Karpas-422 (cell line): Measurements from ENCODE around the gene SERTAD1. TPM values are rescaled to one million over a fixed set of nuclear protein-coding genes. Genes with fewer than 3 reads are reported as not detected.
"Not testable (repeated sequence)": the region's sequence is repeated elsewhere in the genome, so short reads cannot be mapped to it uniquely, and the experiment has no call there.

ENCODE experiments used
- DNase-seq: peaks from one replicate; pipeline ENCODE4 v3.0.0-alpha.2; 2015
- H2AFZ ChIP-seq: fragments of 200-600 bp; sonication (generic); 2 replicates; pipeline ENCODE4 v1.6.1; 2014; ENCODE audit warnings: antibody characterized with exemption, low read length, mixed read lengths
- H3K27ac ChIP-seq: fragments of 200-600 bp; sonication (generic); 2 replicates; pipeline ENCODE4 v1.5.1; 2014; ENCODE audit warnings: mild to moderate bottlenecking, low read length, moderate library complexity
- H3K27me3 ChIP-seq: fragments of 200-600 bp; sonication (generic); 2 replicates; pipeline ENCODE4 v1.6.1; 2014; ENCODE audit warnings: low read length, mixed read lengths
- H3K36me3 ChIP-seq: fragments of 200-600 bp; sonication (generic); 2 replicates; pipeline ENCODE4 v1.6.1; 2014; ENCODE audit warnings: low read length, mixed read lengths; ENCODE audit not compliant: insufficient read depth
- H3K4me1 ChIP-seq: fragments of 200-600 bp; sonication (generic); 2 replicates; pipeline ENCODE4 v1.6.1; 2014; ENCODE audit warnings: mild to moderate bottlenecking, low read length, mixed read lengths
- H3K4me2 ChIP-seq: fragments of 200-600 bp; sonication (generic); 2 replicates; pipeline ENCODE4 v1.6.1; 2014; ENCODE audit warnings: low read length, low read depth, mild to moderate bottlenecking; ENCODE audit not compliant: poor library complexity, severe bottlenecking
- H3K4me3 ChIP-seq: fragments of 200-600 bp; sonication (generic); 2 replicates; pipeline ENCODE4 v1.5.1; 2014; ENCODE audit warnings: mild to moderate bottlenecking, antibody characterized with exemption, low read length, mixed read lengths
- H3K79me2 ChIP-seq: fragments of 200-600 bp; sonication (generic); 2 replicates; pipeline ENCODE4 v1.6.1; 2014; ENCODE audit warnings: mild to moderate bottlenecking, low read length, mixed read lengths
- H3K9ac ChIP-seq: fragments of 200-600 bp; sonication (generic); 2 replicates; pipeline ENCODE4 v1.6.0; 2014; ENCODE audit warnings: low read length
- H3K9me2 ChIP-seq: fragments of 200-600 bp; sonication (generic), shearing (Covaris generic); replicated peaks from 2 replicates; pipeline ENCODE4 v1.6.0; 2014; ENCODE audit warnings: mild to moderate bottlenecking, low read length, moderate library complexity; ENCODE audit not compliant: insufficient read depth
- H3K9me3 ChIP-seq: fragments of 300-700, 200-600 bp; sonication (generic); 2 replicates; pipeline ENCODE4 v1.6.1; 2014; ENCODE audit warnings: low read length, mixed read lengths
- H4K20me1 ChIP-seq: fragments of 200-600 bp; sonication (generic); 2 replicates; pipeline ENCODE4 v1.6.1; 2014; ENCODE audit warnings: mild to moderate bottlenecking, antibody characterized with exemption, low read length, low read depth; ENCODE audit not compliant: insufficient read depth
- total RNA-seq: library from RNA; depleted of rRNA; stranded (reverse); fragments of >200 nt; shearing (Covaris generic); gene quantifications from 2 replicates; pipeline ENCODE4 v1.2.3, GENCODE V29; 2014; ENCODE audit warnings: low replicate concordance

Gene SERTAD1
- total RNA-seq, 1 experiment from 2014 or later, result 4.8 TPM

GRCh38 chr19:40457953-40458596, 32.3 kb upstream of the SERTAD1 start:
- no peaks in the 10 kb centered on the region for H3K79me2 ChIP-seq
- H3K4me1 ChIP-seq, result no peaks in the 10 kb centered on the region; the same call in 1 of the 2 replicates
- H3K9ac ChIP-seq, result no peak overlapping the region
- H3K36me3 ChIP-seq, result no peaks in the 10 kb centered on the region
- H4K20me1 ChIP-seq, result no peaks in the 10 kb centered on the region
- no peaks in the 10 kb centered on the region for H3K9me3 ChIP-seq
- H3K9me2 ChIP-seq, result no peaks in the 10 kb centered on the region
- no peaks in the 10 kb centered on the region for H3K27me3 ChIP-seq
- H2AFZ ChIP-seq, result no peak overlapping the region
- no peak for DNase-seq
- H3K4me2 ChIP-seq, result no peak overlapping the region
- no peak overlapping the region for H3K27ac ChIP-seq
- no peak overlapping the region for H3K4me3 ChIP-seq

DNA sequence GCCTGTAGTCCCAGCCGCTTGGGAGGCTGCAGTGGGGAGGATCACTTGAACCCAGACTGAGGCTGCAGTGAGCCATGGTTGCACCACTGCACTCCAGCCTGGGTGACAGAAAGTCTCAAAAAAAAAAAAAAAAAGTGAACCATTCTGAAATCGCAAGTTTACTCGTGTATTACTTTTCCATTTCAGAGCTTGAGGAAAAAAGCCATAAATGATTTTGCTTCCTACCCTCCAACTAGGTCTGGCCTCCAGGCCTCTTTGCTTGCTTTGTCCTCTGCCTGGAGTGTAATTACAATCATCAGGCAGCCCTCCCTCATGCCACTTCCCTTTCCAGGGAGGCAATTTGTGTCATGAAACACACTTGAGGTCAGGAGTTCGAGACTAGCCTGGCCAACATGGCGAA, 31.3 kb upstream of the SERTAD1 start:
- no peak overlapping the region for H2AFZ ChIP-seq
- no peaks in the 10 kb centered on the region for H3K9me2 ChIP-seq
- H3K79me2 ChIP-seq, result no peaks in the 10 kb centered on the region
- H3K9ac ChIP-seq, result no peak overlapping the region
- no peaks in the 10 kb centered on the region; the same call in 1 of the 2 replicates for H3K4me1 ChIP-seq
- no peaks in the 10 kb centered on the region for H3K9me3 ChIP-seq
- no peak overlapping the region for H3K4me2 ChIP-seq
- H3K27ac ChIP-seq, result no peak overlapping the region
- no peaks in the 10 kb centered on the region for H3K36me3 ChIP-seq
- H3K27me3 ChIP-seq, result no peaks in the 10 kb centered on the region
- no peak for DNase-seq
- H3K4me3 ChIP-seq, result no peak overlapping the region
- no peaks in the 10 kb centered on the region for H4K20me1 ChIP-seq

GRCh38 chr19:40453943-40454342, 28.2 kb upstream of the SERTAD1 start:
- H3K36me3 ChIP-seq, H3K9me3 ChIP-seq, H3K4me3 ChIP-seq, H3K27me3 ChIP-seq, H3K79me2 ChIP-seq, DNase-seq, H2AFZ ChIP-seq, H3K9me2 ChIP-seq, H3K27ac ChIP-seq, H3K4me2 ChIP-seq, H4K20me1 ChIP-seq, H3K4me1 ChIP-seq, H3K9ac ChIP-seq: not testable (repeated sequence)

DNA sequence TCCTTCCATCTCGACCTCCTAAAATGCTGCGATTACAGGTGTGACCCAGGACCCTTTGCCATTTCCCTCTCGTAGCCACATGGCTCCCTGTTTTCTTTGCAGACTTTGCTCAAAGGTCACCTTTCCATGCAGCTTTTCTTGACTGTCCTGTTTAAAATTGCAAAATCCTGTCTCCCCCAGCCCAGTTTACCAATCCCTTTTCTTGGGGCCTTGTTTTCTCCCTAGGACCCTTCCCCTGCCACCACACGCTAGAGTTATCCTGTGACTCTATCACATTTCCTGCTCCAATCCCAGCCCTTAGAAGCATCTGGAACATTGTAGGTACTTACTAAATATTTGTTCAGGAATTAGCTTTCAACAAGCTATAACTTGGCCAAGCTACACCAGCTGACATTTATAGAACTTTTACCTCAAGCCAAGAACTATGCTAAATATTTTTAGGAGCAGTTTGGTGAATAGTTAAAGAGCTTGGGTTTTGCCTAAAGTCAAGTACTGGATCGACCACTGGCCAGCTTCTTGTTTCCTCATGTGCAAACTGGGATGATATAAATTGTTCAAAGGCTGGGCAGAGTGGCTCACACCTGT, 27.5 kb upstream of the SERTAD1 start:
- Histone ChIP-seq H4K20me1 (no peaks in the 10 kb centered on the region), H3K79me2 (no peaks in the 10 kb centered on the region), H3K4me2 (no peak overlapping the region), H3K9ac (no peak overlapping the region), H2AFZ (no peak overlapping the region), H3K4me3 (no peak overlapping the region), H3K27ac (no peak overlapping the region), H3K4me1 (no peaks in the 10 kb centered on the region), H3K9me2 (no peaks in the 10 kb centered on the region), H3K36me3 (no peaks in the 10 kb centered on the region), H3K27me3 (no peaks in the 10 kb centered on the region), H3K9me3 (no peaks in the 10 kb centered on the region)
- no peak for DNase-seq

GRCh38 chr19:40452016-40452415, 26.2 kb upstream of the SERTAD1 start:
- H3K4me2 ChIP-seq, result no peak overlapping the region
- H3K27ac ChIP-seq, result no peak overlapping the region
- H3K79me2 ChIP-seq, result no peaks in the 10 kb centered on the region
- H4K20me1 ChIP-seq, result no peaks in the 10 kb centered on the region
- no peak overlapping the region for H3K4me3 ChIP-seq
- DNase-seq, result no peak
- H3K36me3 ChIP-seq, result no peaks in the 10 kb centered on the region
- no peaks in the 10 kb centered on the region for H3K27me3 ChIP-seq
- H3K4me1 ChIP-seq, result no peaks in the 10 kb centered on the region
- no peak overlapping the region for H3K9ac ChIP-seq
- no peak overlapping the region for H2AFZ ChIP-seq
- no peaks in the 10 kb centered on the region for H3K9me3 ChIP-seq
- H3K9me2 ChIP-seq, result no peaks in the 10 kb centered on the region

DNA sequence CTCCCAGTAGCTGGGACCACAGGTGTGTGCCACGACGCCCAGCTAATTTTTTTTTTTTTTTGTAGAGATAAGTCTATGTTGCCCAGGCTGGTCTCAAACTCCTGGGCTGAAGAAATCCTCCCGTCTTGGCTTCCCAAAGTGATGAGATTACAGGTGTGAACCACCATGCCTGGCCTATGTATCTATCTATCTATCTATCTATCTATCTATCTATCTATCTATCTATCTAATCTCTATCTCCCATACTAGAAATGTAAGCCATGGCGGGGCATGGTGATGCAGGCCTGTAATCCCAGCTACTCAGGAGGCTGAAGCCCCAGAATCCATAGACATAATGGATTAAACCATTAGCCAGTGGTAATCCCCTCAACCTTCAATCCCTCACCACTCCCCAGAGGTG, 24.9 kb upstream of the SERTAD1 start:
- Histone ChIP-seq H3K4me3 (no peak overlapping the region), H3K9me2 (no peaks in the 10 kb centered on the region), H2AFZ (no peak overlapping the region), H3K9ac (no peak overlapping the region), H4K20me1 (no peaks in the 10 kb centered on the region), H3K4me1 (no peaks in the 10 kb centered on the region), H3K4me2 (no peak overlapping the region), H3K79me2 (no peaks in the 10 kb centered on the region), H3K9me3 (no peaks in the 10 kb centered on the region), H3K27me3 (no peaks in the 10 kb centered on the region), H3K36me3 (no peaks in the 10 kb centered on the region), H3K27ac (no peak overlapping the region)
- no peak for DNase-seq

- Histone ChIP-seq H3K9me2 (no peaks in the 10 kb centered on the region), H3K27me3 (no peaks in the 10 kb centered on the region), H3K27ac (no peak overlapping the region), H3K4me1 (peaks cover 4% of the 10 kb centered on the region), H3K4me2 (no peak overlapping the region), H4K20me1 (no peaks in the 10 kb centered on the region), H3K79me2 (no peaks in the 10 kb centered on the region), H3K9ac (no peak overlapping the region), H2AFZ (no peak overlapping the region), H3K4me3 (no peak overlapping the region), H3K36me3 (no peaks in the 10 kb centered on the region), H3K9me3 (no peaks in the 10 kb centered on the region)
- no peak for DNase-seq
Measured at GRCh38 chr19:40449506-40449905, 23.7 kb upstream of the SERTAD1 start.

- H3K4me2 ChIP-seq, result no peak overlapping the region
- no peak overlapping the region for H3K27ac ChIP-seq
- no peak overlapping the region for H3K9ac ChIP-seq
- no peaks in the 10 kb centered on the region for H3K27me3 ChIP-seq
- peaks cover 13% of the 10 kb centered on the region for H3K4me1 ChIP-seq
- no peaks in the 10 kb centered on the region for H3K9me2 ChIP-seq
- peaks cover 22% of the 10 kb centered on the region for H3K79me2 ChIP-seq
- no peak for DNase-seq
- H3K36me3 ChIP-seq, result peaks cover 5% of the 10 kb centered on the region
- H3K4me3 ChIP-seq, result no peak overlapping the region
- no peaks in the 10 kb centered on the region for H3K9me3 ChIP-seq
- H2AFZ ChIP-seq, result no peak overlapping the region
- H4K20me1 ChIP-seq, result peaks cover 9% of the 10 kb centered on the region; the same call in 1 of the 2 replicates
Measured at GRCh38 chr19:40446263-40446784, 20.5 kb upstream of the SERTAD1 start.
